Measurements from ENCODE around the gene LENG9.

DNA sequence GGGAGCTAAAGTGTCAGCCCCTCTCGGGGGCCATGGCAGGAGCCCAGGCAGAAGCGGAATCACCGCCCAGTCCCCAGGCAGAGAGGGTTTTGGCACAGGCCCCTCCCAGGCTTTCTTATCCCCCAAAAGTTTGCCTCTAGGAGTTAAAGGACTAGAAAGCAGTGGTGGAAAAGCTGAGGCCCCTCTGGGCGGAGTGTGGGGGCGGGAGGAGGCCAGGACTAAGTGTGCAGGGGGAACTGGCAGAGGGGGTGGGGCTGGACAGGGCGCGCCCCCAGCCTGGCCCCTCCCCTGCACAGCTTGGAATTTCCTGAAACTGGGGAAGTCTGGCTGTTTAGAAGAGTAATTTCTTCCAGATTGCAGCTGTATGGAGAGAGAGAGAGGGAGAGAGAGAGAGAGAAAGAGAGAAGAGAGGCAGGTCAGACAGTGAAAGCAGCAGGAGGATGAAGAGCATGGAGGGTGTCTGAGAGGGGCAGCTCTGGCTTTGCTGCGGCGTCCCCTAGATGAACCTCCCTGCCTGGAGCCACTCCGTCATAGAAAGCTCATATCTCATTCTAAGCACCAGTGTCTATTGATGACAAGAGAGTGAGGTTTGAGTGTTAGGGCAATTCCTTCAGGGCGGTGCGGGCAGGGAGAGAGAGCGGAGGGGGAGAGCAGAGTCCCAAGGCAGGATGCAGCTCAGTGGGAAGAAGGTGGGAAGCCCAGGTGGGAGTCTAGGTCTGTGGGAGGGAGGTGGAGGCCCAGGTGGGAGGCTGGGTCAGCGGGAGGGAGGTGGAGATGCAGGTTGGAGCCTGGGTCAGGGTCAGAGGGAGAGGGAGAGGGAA lies 9.7 kb upstream of the LENG9 start, which contains the start of gene CDC42EP5:
- TF ChIP-seq, protein P1, sequence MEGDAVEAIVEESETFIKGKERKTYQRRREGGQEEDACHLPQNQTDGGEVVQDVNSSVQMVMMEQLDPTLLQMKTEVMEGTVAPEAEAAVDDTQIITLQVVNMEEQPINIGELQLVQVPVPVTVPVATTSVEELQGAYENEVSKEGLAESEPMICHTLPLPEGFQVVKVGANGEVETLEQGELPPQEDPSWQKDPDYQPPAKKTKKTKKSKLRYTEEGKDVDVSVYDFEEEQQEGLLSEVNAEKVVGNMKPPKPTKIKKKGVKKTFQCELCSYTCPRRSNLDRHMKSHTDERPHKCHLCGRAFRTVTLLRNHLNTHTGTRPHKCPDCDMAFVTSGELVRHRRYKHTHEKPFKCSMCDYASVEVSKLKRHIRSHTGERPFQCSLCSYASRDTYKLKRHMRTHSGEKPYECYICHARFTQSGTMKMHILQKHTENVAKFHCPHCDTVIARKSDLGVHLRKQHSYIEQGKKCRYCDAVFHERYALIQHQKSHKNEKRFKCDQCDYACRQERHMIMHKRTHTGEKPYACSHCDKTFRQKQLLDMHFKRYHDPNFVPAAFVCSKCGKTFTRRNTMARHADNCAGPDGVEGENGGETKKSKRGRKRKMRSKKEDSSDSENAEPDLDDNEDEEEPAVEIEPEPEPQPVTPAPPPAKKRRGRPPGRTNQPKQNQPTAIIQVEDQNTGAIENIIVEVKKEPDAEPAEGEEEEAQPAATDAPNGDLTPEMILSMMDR (IDR thresholded peaks at IDR 0.05), result no peak
- TF ChIP-seq POLR2A (IDR thresholded peaks at IDR 0.05), result no peak

Data from lower leg skin (tissue), 3 donors.